K562 (cell line): ENCODE measurements around the gene VRK3. TPM values are rescaled to one million over a fixed set of nuclear protein-coding genes. Genes with fewer than 3 reads are reported as not detected.

Experiments used
- ARID1B ChIP-seq: fragments of 450-650 bp; IDR thresholded peaks from 2 replicates; pipeline ENCODE4 v1.6.1; 2016; ENCODE audit warnings: antibody characterized with exemption, mild to moderate bottlenecking, inconsistent platforms
- CAMTA2 ChIP-seq: fragments of 250-450 bp; sonication (Bioruptor Pico); conservative IDR thresholded peaks from 2 replicates; pipeline ENCODE4 v1.5.1; 2022
- CREBBP ChIP-seq: IDR thresholded peaks from one replicate; pipeline ENCODE4 v1.6.1; 2012; ENCODE audit warnings: low read depth, mild to moderate bottlenecking, control low read depth, inconsistent platforms, low read length
- DACH1 ChIP-seq: fragments of 450-650 bp; IDR thresholded peaks from 2 replicates; pipeline ENCODE4 v1.6.1; 2018; ENCODE audit not compliant: partially characterized antibody
- E2F5 ChIP-seq: sonication (generic); formaldehyde crosslinking; IDR thresholded peaks from 2 replicates; pipeline ENCODE4 v1.8.0; 2022; ENCODE audit warnings: mild to moderate bottlenecking, missing genetic modification reagents
- GABPB2 ChIP-seq: fragments of 250-450 bp; sonication (Bioruptor Pico); conservative IDR thresholded peaks from 2 replicates; pipeline ENCODE4 v1.5.1; 2021; ENCODE audit warnings: mild to moderate bottlenecking
- GTF2F1 ChIP-seq: IDR thresholded peaks from 2 replicates; pipeline ENCODE4 v1.6.1; 2011; ENCODE audit warnings: low read depth, low read length, improper control_type of control experiment
- HDAC1 ChIP-seq, 2 experiments: fragments of 450-650 bp; IDR thresholded peaks; 2 replicates each; pipeline ENCODE4 v1.6.1; 2016 to 2017; ENCODE audit warnings: inconsistent platforms in 1 of 2, mild to moderate bottlenecking in 1 of 2, moderate library complexity in 1 of 2
- JUND ChIP-seq, 2 experiments: IDR thresholded peaks; 2 replicates in 1 of 2; 3 replicates in 1 of 2; pipeline ENCODE4 v1.6.1; 2011; ENCODE audit warnings: borderline replicate concordance in 2 of 2, low read depth in 2 of 2, low read length in 2 of 2, improper control_type of control experiment in 1 of 2, missing biosample characterization in 1 of 2, missing genetic modification characterization in 1 of 2, missing genetic modification reagents in 1 of 2
- MLLT1 ChIP-seq, 2 experiments: fragments of 450-650 bp; IDR thresholded peaks; 2 replicates each; pipeline ENCODE4 v1.6.1; 2016
- OTX1 ChIP-seq: fragments of 450-650 bp; formaldehyde crosslinking; IDR thresholded peaks from 2 replicates; pipeline ENCODE4 v1.4.0; 2022; ENCODE audit warnings: mild to moderate bottlenecking
- RCOR1 ChIP-seq, 2 experiments: IDR thresholded peaks; 2 replicates each; pipeline ENCODE4 v1.6.1; 2012; ENCODE audit warnings: low read depth in 2 of 2, low read length in 2 of 2, borderline replicate concordance in 1 of 2, improper control_type of control experiment in 1 of 2
- RERE ChIP-seq: sonication (generic); formaldehyde crosslinking; IDR thresholded peaks from 2 replicates; pipeline ENCODE4 v1.8.0; 2023; ENCODE audit warnings: missing genetic modification reagents, mild to moderate bottlenecking, borderline replicate concordance
- RFX7 ChIP-seq: fragments of 250-450 bp; sonication (Bioruptor Pico); IDR thresholded peaks from 2 replicates; pipeline ENCODE4 v1.5.1; 2021; ENCODE audit warnings: mild to moderate bottlenecking
- TCF7 ChIP-seq: sonication (generic); IDR thresholded peaks from 2 replicates; pipeline ENCODE4 v1.6.1; 2016; ENCODE audit warnings: antibody characterized with exemption, borderline replicate concordance
- USF2 ChIP-seq: sonication (generic); formaldehyde crosslinking; IDR thresholded peaks from 2 replicates; pipeline ENCODE4 v1.5.0; 2020; ENCODE audit warnings: missing genetic modification reagents
- ZBTB7A ChIP-seq: IDR thresholded peaks from 2 replicates; pipeline ENCODE4 v1.6.1; 2011; ENCODE audit warnings: low read depth, mild to moderate bottlenecking, low read length, moderate library complexity, borderline replicate concordance; ENCODE audit not compliant: control insufficient read depth
- ZZZ3 ChIP-seq: fragments of 450-650 bp; IDR thresholded peaks from 2 replicates; pipeline ENCODE4 v1.6.1; 2016; ENCODE audit warnings: antibody characterized with exemption, mild to moderate bottlenecking, moderate library complexity
- polyA plus RNA-seq, 8 experiments: library from polyadenylated mRNA; depleted of rRNA in 4 of 8; stranded (reverse) in 5 of 8; unstranded in 3 of 8; fragments of >200 nt; fragmentation: Nextera tagmentation in 2 of 8; fragmentation: Illumina TruSeq in 1 of 8; extraction: Ambion mirVana in 2 of 8; extraction: Trizol in 1 of 8; gene quantifications; 2 replicates each; pipeline versions ENCODE4 v1.2.1 to v1.2.3, GENCODE V29; 2011 to 2014; ENCODE audit warnings: inconsistent platforms in 1 of 8, missing spikeins in 1 of 8
- total RNA-seq, 7 experiments: library from RNA; depleted of rRNA in 6 of 7; stranded (reverse); fragments of >200 nt in 6 of 7; fragmentation: Illumina TruSeq in 2 of 7; extraction: Trizol in 2 of 7; gene quantifications; 2 replicates each; pipeline versions ENCODE4 v1.2.1 to v1.2.3, GENCODE V29; 2011 to 2021; ENCODE audit warnings: low replicate concordance in 1 of 7

VRK3 gene
- total and polyA plus RNA-seq, 9 of the 15 experiments (the other 6 are each of a cell fraction or from before 2014, with no cell fraction given): 25.6 to 94.3 (median 42.9) TPM

- TF ChIP-seq RERE (CRISPR knock-in tag) (no peak), ARID1B (peak; percentile 80), CAMTA2 (CRISPR knock-in tag) (no peak), CREBBP (no peak), MLLT1 (IDR thresholded peaks at IDR 0.05) (no peak), E2F5 (CRISPR knock-in tag) (no peak), OTX1 (CRISPR knock-in tag) (no peak), GABPB2 (no peak), GTF2F1 (no peak), ZBTB7A (peak; percentile 71; the same call in 1 of the 2 replicates), RFX7 (CRISPR knock-in tag) (no peak), DACH1 (no peak), USF2 (CRISPR knock-in tag) (no peak), ZZZ3 (no peak), HDAC1 (IDR thresholded peaks at IDR 0.05) (0 out of 4 replicates have a peak, but pooled peaks of 1 of the 2 experiments have one; percentile 29), TCF7 (no peak), JUND (IDR thresholded peaks at IDR 0.05; ENCODE audit: borderline replicate concordance, low read depth, low read length) (no peak), JUND (tag; IDR thresholded peaks at IDR 0.05; ENCODE audit: borderline replicate concordance, low read depth, low read length) (peak; percentile 23; the same call in 1 of the 3 replicates), RCOR1 (IDR thresholded peaks at IDR 0.05; ENCODE audit: borderline replicate concordance in 1 of 2, low read depth in 2 of 2, low read length in 2 of 2) (peak in 1 of 2 experiments; percentile 9; a peak in 1 of 4 replicates)
Measured at GRCh38 chr19:49981603-49982593, 43.3 kb downstream of the VRK3 start (continued).
